CD4-positive, alpha-beta T cell treated with Interleukin-15 for 4 hours (primary cell): ENCODE results near the gene GPR34.

Experiments used
- DNase-seq: peaks from one replicate; pipeline ENCODE4 v3.0.0-alpha.2; 2020; ENCODE audit warnings: low spot score

GPR34 gene

GRCh38 chrX:41737065-41737464, 48.3 kb downstream of the GPR34 start:
- DNase-seq, result peak; percentile 16

DNA sequence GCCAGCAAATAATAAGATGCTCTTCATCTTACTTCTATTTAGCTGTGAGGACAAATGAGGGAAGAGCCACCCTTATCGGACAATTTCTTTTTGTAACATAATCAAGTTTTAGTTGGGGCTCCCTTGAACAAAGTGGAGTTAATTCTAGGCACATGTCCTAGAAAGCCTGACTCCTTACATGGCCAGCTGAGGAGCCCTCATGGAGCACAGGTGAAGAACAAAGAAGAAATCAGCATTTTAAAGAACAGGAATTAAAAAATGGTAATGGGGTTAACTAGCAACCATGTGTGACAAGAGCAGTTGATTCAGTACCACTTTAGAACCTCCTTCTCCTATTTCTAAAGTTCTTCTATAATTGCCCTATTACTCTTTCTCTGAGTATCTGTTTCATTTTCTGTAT, 51.1 kb downstream of the GPR34 start:
- no peak for DNase-seq
